K562 (cell line): Measurements from ENCODE around the gene TLR1. TPM values are rescaled to one million over a fixed set of nuclear protein-coding genes. Genes with fewer than 3 reads are reported as not detected.

Experiments
- ATAC-seq: fragments of 200-7000 bp; cut with Tn5 transposase; 3 replicates; pipeline ENCODE4 v1.9.1; 2020; ENCODE audit warnings: moderate library complexity
- BruUV-seq: library from RNA; stranded (reverse); fragments of 400-500 nt; replicated peaks from 2 replicates; lab custom pipeline; 2021; lab: Mats Ljungman, UMichigan
- CTCF ChIA-PET: fragments of 300-600 bp; formaldehyde crosslinking; extraction: SDS; loops from one replicate; lab custom pipeline; 2021; ENCODE audit warnings: low intra/inter-chr PET ratio; lab: Yijun Ruan, JAX
- POLR2A ChIA-PET: fragments of 300-600, 350-650 bp; sonication (Branson Sonifier 250); formaldehyde crosslinking; extraction: SDS; loops from one replicate; lab custom pipeline; 2021; ENCODE audit warnings: antibody characterized with exemption, inconsistent platforms; lab: Yijun Ruan, JAX
- DNase-seq, 4 experiments: peaks; one replicate each; pipeline versions ENCODE4 v3.0.0 to v3.0.0-alpha.2; 2011 to 2018; ENCODE audit warnings: low spot score in 3 of 4, mixed read lengths in 3 of 4; ENCODE audit errors: extremely low read depth in 1 of 4
- FAIRE-seq: peaks from 2 replicates; lab custom pipeline; 2011; peaks lifted over from hg19 to GRCh38; lab: Jason Lieb, UNC
- H2AFZ ChIP-seq: 2 replicates; pipeline ENCODE4 v1.6.0; 2011; ENCODE audit warnings: low read depth, low read length, control low read depth, inconsistent platforms
- H3K27ac ChIP-seq: fragments of 200-600 bp; 3 replicates; pipeline ENCODE4 v1.8.0; 2011; ENCODE audit warnings: low read depth, mild to moderate bottlenecking, control low read depth, inconsistent platforms, low read length, moderate library complexity, mixed read lengths; ENCODE audit errors: extremely low read depth
- H3K27me3 ChIP-seq, 2 experiments: fragments of 300-600 bp in 1 of 2; 2 replicates in 1 of 2; 3 replicates in 1 of 2; pipeline versions ENCODE4 v1.6.0 to v1.8.0; 2011; ENCODE audit warnings: inconsistent platforms in 2 of 2, low read length in 2 of 2, mild to moderate bottlenecking in 1 of 2, mixed read lengths in 1 of 2, moderate library complexity in 1 of 2; ENCODE audit not compliant: control insufficient read depth in 2 of 2, insufficient read depth in 2 of 2
- H3K36me3 ChIP-seq: fragments of 300-600 bp; 3 replicates; pipeline ENCODE4 v1.8.0; 2011; ENCODE audit warnings: mild to moderate bottlenecking, low read length, inconsistent platforms; ENCODE audit not compliant: control insufficient read depth, insufficient read depth
- H3K4me1 ChIP-seq, 2 experiments: fragments of 200-600 bp in 1 of 2; replicated peaks in 1 of 2; 2 replicates in 1 of 2; 3 replicates in 1 of 2; pipeline versions ENCODE4 v1.5.1 to v1.8.0; 2011; ENCODE audit warnings: inconsistent platforms in 2 of 2, low read length in 2 of 2, mild to moderate bottlenecking in 1 of 2, mixed read lengths in 1 of 2, moderate library complexity in 1 of 2; ENCODE audit not compliant: control insufficient read depth in 2 of 2, insufficient read depth in 2 of 2
- H3K4me2 ChIP-seq: 2 replicates; pipeline ENCODE4 v1.6.1; 2011; ENCODE audit warnings: low read length, control low read depth, inconsistent platforms, mixed read lengths; ENCODE audit not compliant: insufficient read depth
- H3K4me3 ChIP-seq: fragments of 200-600 bp; sonication (generic), shearing (Covaris generic); 2 replicates; pipeline ENCODE4 v1.5.1; 2016; ENCODE audit warnings: control low read depth, inconsistent platforms
- H3K79me2 ChIP-seq: fragments of 200-600 bp; 3 replicates; pipeline ENCODE4 v1.8.0; 2011; ENCODE audit warnings: low read length, inconsistent platforms; ENCODE audit not compliant: control insufficient read depth, insufficient read depth
- H3K9ac ChIP-seq, 2 experiments: 2 replicates each; pipeline versions ENCODE4 v1.6.0 to v1.6.1; 2011; ENCODE audit warnings: low read depth in 2 of 2, low read length in 2 of 2, control low read depth in 1 of 2, inconsistent platforms in 1 of 2, mild to moderate bottlenecking in 1 of 2, mixed read lengths in 1 of 2; ENCODE audit not compliant: insufficient read depth in 1 of 2
- H3K9me1 ChIP-seq: one replicate; pipeline ENCODE4 v1.6.0; 2011; ENCODE audit warnings: inconsistent platforms, mild to moderate bottlenecking, low read length, moderate library complexity; ENCODE audit not compliant: control insufficient read depth, insufficient read depth
- H3K9me3 ChIP-seq: replicated peaks from 2 replicates; pipeline ENCODE4 v1.5.1; 2011; ENCODE audit warnings: low read depth, low read length, inconsistent platforms; ENCODE audit not compliant: control insufficient read depth, insufficient read depth
- H4K20me1 ChIP-seq: replicated peaks from 2 replicates; pipeline ENCODE4 v1.6.1; 2011; ENCODE audit warnings: low read length, inconsistent platforms, mixed read lengths; ENCODE audit not compliant: control insufficient read depth, insufficient read depth
- AFF1 ChIP-seq, 2 experiments: fragments of 450-650 bp; IDR thresholded peaks; 2 replicates each; pipeline ENCODE4 v1.6.1; 2018; ENCODE audit warnings: mild to moderate bottlenecking in 2 of 2, low read depth in 1 of 2; ENCODE audit not compliant: partially characterized antibody in 2 of 2
- ARHGAP35 ChIP-seq: fragments of 450-650 bp; IDR thresholded peaks from 2 replicates; pipeline ENCODE4 v1.6.1; 2018; ENCODE audit not compliant: partially characterized antibody
- ATF6 ChIP-seq: sonication (generic); formaldehyde crosslinking; IDR thresholded peaks from 2 replicates; pipeline ENCODE4 v1.4.0; 2020; ENCODE audit warnings: mild to moderate bottlenecking, missing genetic modification reagents
- HDGF ChIP-seq: fragments of 450-650 bp; IDR thresholded peaks from 2 replicates; pipeline ENCODE4 v1.6.1; 2016
- HMG20B ChIP-seq: fragments of 250-450 bp; sonication (Bioruptor Pico); IDR thresholded peaks from 2 replicates; pipeline ENCODE4 v1.5.0; 2021; ENCODE audit warnings: mild to moderate bottlenecking
- MCM2 ChIP-seq: fragments of 450-650 bp; IDR thresholded peaks from 2 replicates; pipeline ENCODE4 v1.6.1; 2017; ENCODE audit warnings: low read depth, mild to moderate bottlenecking
- NCOA4 ChIP-seq: fragments of 450-650 bp; IDR thresholded peaks from 2 replicates; pipeline ENCODE4 v1.6.1; 2018; ENCODE audit warnings: mild to moderate bottlenecking; ENCODE audit not compliant: partially characterized antibody
- SAFB2 ChIP-seq: fragments of 200-400 bp; formaldehyde crosslinking; IDR thresholded peaks from 2 replicates; pipeline ENCODE4 v1.6.1; 2018; ENCODE audit warnings: borderline replicate concordance, low read length, low read depth, moderate library complexity; ENCODE audit not compliant: severe bottlenecking
- SP1 ChIP-seq: sonication (generic); formaldehyde crosslinking; IDR thresholded peaks from 2 replicates; pipeline ENCODE4 v1.8.1; 2022; ENCODE audit warnings: mild to moderate bottlenecking, missing genetic modification reagents
- ZBTB11 ChIP-seq, 3 experiments: fragments of 200-800 bp in 1 of 3; fragments of 250-450 bp in 1 of 3; fragments of 450-650 bp in 1 of 3; sonication (Bioruptor Pico) in 1 of 3; sonication (Bioruptor generic) in 1 of 3; formaldehyde crosslinking in 1 of 3; IDR thresholded peaks; 2 replicates each; pipeline versions ENCODE4 v1.6.1 to v1.8.0; 2016 to 2022; ENCODE audit warnings: mild to moderate bottlenecking in 2 of 3, missing genetic modification characterization in 2 of 3, missing compliant biosample characterization in 1 of 3, moderate library complexity in 1 of 3
- ZNF212 ChIP-seq: fragments of 450-650 bp; formaldehyde crosslinking; IDR thresholded peaks from 2 replicates; pipeline ENCODE4 v1.4.0; 2020; ENCODE audit warnings: mild to moderate bottlenecking
- ZNF253 ChIP-seq: fragments of 250-450 bp; sonication (Bioruptor Pico); conservative IDR thresholded peaks from 2 replicates; pipeline ENCODE4 v1.6.1; 2021; ENCODE audit warnings: mild to moderate bottlenecking
- ZNF444 ChIP-seq: fragments of 250-450 bp; sonication (Bioruptor Pico); IDR thresholded peaks from 2 replicates; pipeline ENCODE4 v1.4.0; 2020; ENCODE audit warnings: mild to moderate bottlenecking, moderate library complexity
- ZNF583 ChIP-seq: fragments of 250-450 bp; sonication (Bioruptor Pico); IDR thresholded peaks from 2 replicates; pipeline ENCODE4 v1.4.0; 2020
- ZNF780A ChIP-seq: fragments of 250-450 bp; sonication (Bioruptor Pico); IDR thresholded peaks from 2 replicates; pipeline ENCODE4 v1.5.0; 2021; ENCODE audit warnings: mild to moderate bottlenecking
- WGBS: fragments of 100-300 bp; shearing (Covaris generic); methylation state at CpG from one replicate; pipeline ENCODE4 v1.1.6; 2016; ENCODE audit warnings: low coverage, mixed read lengths; ENCODE audit not compliant: insufficient coverage; ENCODE audit errors: missing lambda C conversion rate; 5-methylcytosine and 5-hydroxymethylcytosine counted together
- in situ Hi-C: fragments of 300-500 bp; cut with MboI; formaldehyde crosslinking; loops from 4 replicates; pipeline ENCODE4 v1.15.0; 2018; ENCODE audit warnings: inconsistent platforms, mixed read lengths
- intact Hi-C: fragments of 100-400 bp; cut with micrococcal nuclease; formaldehyde crosslinking; loops from 2 replicates; pipeline ENCODE4 v1.14.2; 2022
- polyA plus RNA-seq, 8 experiments: library from polyadenylated mRNA; depleted of rRNA in 4 of 8; stranded (reverse) in 5 of 8; unstranded in 3 of 8; fragments of >200 nt; fragmentation: Nextera tagmentation in 2 of 8; fragmentation: Illumina TruSeq in 1 of 8; extraction: Ambion mirVana in 2 of 8; extraction: Trizol in 1 of 8; gene quantifications; 2 replicates each; pipeline versions ENCODE4 v1.2.1 to v1.2.3, GENCODE V29; 2011 to 2014; ENCODE audit warnings: inconsistent platforms in 1 of 8, missing spikeins in 1 of 8
- total RNA-seq, 7 experiments: library from RNA; depleted of rRNA in 6 of 7; stranded (reverse); fragments of >200 nt in 6 of 7; fragmentation: Illumina TruSeq in 2 of 7; extraction: Trizol in 2 of 7; gene quantifications; 2 replicates each; pipeline versions ENCODE4 v1.2.1 to v1.2.3, GENCODE V29; 2011 to 2021; ENCODE audit warnings: low replicate concordance in 1 of 7

TLR1 gene
- total and polyA plus RNA-seq, 9 of the 15 experiments (the other 6 are each of a cell fraction or from before 2014, with no cell fraction given), result 0.11 to 0.49 (median 0.29) TPM

- no peak for FAIRE-seq
- TF ChIP-seq ZNF212 (CRISPR knock-in tag), result no peak
- TF ChIP-seq MCM2, result no peak
- no peak for TF ChIP-seq HDGF
- no peak for TF ChIP-seq ZBTB11 (CRISPR knock-in tag; IDR thresholded peaks at IDR 0.05)
- TF ChIP-seq ATF6 (CRISPR knock-in tag), result no peak
- TF ChIP-seq ARHGAP35, result no peak
- TF ChIP-seq ZNF780A (CRISPR knock-in tag), result no peak
- no peak for TF ChIP-seq AFF1 (IDR thresholded peaks at IDR 0.05; ENCODE audit: low read depth in 1 of 2, partially characterized antibody in 2 of 2)
- TF ChIP-seq ZNF444, result no peak
- TF ChIP-seq NCOA4, result no peak
- TF ChIP-seq SP1 (CRISPR knock-in tag), result no peak
- no peak for TF ChIP-seq ZNF253 (CRISPR knock-in tag)
- no peak for TF ChIP-seq ZNF583
- no peak for TF ChIP-seq HMG20B (CRISPR knock-in tag)
- TF ChIP-seq SAFB2, result no peak
These were observed 29.3 kb downstream of the TLR1 start for GRCh38 chr4:38775326-38775725.

More at GRCh38 chr4:38775326-38775725, 29.3 kb downstream of the TLR1 start:
- Histone ChIP-seq H4K20me1 (no peaks in the 10 kb centered on the region), H3K4me1 (no peaks in the 10 kb centered on the region), H3K9me1 (no peaks in the 10 kb centered on the region), H3K27ac (no peak overlapping the region), H3K27me3 (peaks cover 4 to 7% of the 10 kb centered on the region in 2 experiments; a peak in 1 of 5 replicates), H3K36me3 (no peaks in the 10 kb centered on the region), H3K9ac (no peak overlapping the region), H3K4me2 (no peak overlapping the region), H2AFZ (no peak overlapping the region), H3K9me3 (no peaks in the 10 kb centered on the region), H3K4me3 (no peak overlapping the region), H3K79me2 (no peaks in the 10 kb centered on the region)
- CTCF ChIA-PET, result no interaction called here
- no peak for ATAC-seq
- in situ Hi-C loops, result no loop called here
- intact Hi-C loops, result no loop called here
- POLR2A ChIA-PET, result no interaction called here
- WGBS, result 5% methylated on average over 2 of the region's 2 CpGs
- BruUV-seq, result no TSS peak
- no peak for DNase-seq
